Raji (cell line): ENCODE measurements around the gene FOXB1.

Source experiments
- POLR2A ChIP-seq: IDR thresholded peaks from 2 replicates; pipeline ENCODE4 v1.6.1; 2011; ENCODE audit warnings: low read depth, low read length, control low read depth; ENCODE audit not compliant: insufficient read depth

Gene FOXB1

GRCh38 chr15:59995568-59996297, 8.4 kb upstream of the FOXB1 start:
- no peak for TF ChIP-seq POLR2A

- TF ChIP-seq POLR2A: no peak
Measured at GRCh38 chr15:59996298-59997041, 7.6 kb upstream of the FOXB1 start.

GRCh38 chr15:59997070-59997701, 6.9 kb upstream of the FOXB1 start:
- no peak for TF ChIP-seq POLR2A

DNA sequence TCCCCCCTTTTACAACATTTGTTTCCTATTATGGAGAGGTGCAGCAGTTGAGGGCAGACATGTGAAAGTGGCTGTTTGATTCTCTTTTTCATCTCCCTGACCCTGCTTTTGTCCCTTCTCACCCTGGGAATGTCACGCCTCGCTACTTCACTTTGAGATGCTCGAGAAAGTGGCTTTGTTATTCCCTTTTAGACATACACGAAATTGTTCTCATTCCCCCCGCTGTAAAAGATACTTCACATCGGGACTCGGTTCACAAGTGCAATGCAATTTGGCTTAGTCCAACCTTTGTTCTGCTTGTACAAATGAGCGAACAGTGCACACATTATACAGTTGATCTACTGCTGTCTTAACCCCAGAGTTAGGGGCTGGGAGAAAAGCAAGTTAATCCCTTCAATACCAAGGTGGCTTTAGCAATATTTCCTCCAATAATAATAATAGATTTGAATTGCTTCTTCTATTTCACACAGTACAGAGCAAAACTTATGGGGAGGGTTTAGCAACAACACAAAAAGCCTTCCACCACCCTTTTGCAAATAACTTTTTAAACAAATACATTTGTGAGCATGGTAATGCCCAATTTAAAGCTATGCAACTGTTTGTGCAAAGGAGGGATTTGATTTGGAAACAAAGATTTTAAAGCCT, 5.7 kb upstream of the FOXB1 start:
- TF ChIP-seq POLR2A: no peak

GRCh38 chr15:59998950-59999611, 5.0 kb upstream of the FOXB1 start:
- no peak for TF ChIP-seq POLR2A

DNA sequence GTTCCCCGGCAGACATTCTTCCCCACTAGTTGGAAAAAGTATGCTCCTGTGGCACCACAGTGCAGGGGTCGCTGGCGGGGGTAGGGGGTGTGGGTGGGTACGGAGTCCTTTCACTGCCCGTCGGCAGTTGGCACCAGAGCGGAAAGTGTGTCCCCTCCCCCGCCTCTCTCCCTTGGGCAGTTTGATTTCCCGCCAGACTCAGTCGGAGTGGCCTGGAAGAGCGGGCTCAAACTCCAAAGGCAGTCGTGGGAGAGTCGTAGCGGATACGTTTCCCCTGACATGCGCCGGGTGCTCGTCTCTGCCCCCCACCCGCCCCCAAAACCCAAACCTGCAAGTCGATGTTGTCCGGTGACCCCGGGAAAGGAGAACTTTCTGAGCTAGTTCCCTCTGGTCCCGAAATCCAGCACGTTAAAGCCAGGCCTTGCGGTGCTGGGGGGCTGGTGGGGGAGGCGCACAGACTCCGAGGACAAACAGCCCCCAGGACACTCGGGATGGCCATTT, 4.4 kb upstream of the FOXB1 start:
- no peak for TF ChIP-seq POLR2A

DNA sequence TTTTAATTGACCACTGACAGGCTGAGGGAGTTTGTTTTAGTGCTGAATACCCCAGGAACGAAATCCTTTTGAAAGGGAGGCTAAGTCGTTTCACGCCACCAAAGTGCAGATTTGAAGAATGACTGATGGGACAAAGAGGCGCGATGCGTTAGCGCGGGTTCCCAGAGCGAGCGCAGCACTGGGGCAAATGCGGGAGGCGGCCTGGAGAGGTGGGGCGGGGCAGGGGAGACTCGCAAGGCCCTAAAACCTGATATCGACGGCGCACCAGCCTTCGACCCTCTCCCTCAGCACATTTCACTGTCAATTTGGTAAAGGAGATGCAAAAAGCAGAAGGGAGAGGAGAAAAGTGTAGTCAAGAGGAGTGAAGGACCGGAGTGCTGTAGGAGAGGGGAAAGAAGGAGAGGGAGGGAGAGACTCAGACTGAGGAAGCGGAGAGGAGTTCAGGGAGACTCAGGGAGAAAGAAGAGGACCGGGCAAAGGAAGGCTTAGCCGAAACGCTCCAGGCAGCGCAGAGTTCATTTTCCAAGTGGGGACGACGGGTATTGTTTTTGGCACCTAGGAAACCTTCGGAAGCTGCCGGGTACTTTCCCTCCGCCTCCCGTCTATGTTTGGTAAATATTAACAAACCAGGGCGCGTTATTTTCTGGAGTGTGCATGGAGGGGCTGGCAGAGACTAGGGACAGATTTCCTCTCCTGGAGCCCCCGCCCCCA, 3.8 kb upstream of the FOXB1 start:
- TF ChIP-seq POLR2A: no peak

DNA sequence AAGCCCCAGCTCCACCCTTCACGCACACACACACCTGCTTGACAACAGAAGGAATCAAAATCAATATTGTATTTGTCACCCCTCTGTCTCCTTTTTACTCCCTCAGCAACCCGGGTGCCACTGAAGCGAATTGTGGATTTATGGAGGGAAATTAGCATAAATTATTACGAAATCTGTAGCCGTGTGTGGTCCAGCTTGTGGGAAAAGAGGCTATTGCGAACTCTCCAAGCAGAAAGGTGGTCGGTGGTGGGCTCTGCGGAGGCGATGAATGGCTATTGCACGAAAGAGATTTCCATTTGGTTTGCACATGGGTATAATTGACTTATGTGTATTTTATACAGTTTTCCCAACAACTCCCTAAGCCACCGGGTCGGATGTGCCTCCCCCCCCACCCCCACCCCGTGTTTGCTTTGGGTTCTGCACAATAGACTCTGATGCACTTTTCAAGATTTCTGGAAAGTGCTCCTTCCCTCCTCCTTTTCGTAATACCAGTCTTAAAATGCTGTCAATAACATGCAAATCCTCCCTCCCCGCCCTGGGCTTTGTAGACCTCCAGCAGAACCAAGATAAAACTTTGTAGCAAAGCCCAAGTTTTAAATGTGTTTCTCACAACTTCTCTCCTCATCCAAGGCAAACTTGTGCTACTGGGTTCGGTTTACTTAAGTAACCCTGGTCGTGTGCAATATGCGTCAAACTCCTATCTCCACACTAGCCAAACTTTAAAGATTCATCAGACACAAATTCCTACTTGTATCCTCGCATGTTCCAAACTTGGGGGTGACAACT, 3.1 kb upstream of the FOXB1 start:
- TF ChIP-seq POLR2A: no peak

DNA sequence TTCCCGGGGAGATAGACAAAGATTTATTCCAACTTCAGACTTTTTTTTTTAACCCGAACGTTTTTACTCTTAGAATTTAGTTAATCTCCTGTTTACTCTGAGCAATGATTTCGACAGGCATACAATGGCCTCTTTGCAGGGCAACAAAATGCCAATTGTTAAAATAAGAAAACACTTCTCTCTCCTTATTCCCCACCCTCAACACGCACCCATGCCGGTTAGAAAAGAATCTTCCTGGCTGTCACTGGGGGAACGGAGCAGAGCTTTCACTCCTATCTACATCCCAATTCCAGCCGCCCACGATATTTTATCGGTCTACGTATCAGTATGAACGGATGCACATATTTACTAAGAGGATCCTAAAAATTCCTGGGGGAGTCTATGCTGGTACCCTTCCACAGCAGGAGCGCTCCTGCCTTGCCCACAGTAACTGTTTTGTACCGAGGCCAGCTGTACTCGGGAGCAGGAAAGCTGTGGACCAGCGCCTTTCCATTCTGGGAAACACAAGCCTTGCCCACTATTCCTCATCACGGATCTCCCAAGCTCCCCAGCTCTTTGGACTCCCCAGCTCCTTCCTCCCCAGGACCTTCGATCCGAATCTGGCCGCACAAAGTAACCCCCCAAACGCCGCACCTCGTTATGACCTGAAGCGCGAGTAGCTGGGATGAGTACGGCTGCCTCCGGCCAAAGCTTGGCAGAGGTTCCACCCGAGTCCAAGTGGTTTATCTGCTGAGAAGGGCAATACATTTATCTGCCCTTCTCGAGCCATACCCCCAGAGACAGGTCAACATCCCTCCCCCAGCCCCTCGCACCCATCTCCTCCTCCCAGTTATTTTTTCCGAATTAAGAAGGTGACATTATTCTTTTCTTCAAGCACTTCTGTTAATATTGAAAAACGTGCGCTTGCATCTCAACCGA, 2.2 kb upstream of the FOXB1 start:
- no peak for TF ChIP-seq POLR2A

DNA sequence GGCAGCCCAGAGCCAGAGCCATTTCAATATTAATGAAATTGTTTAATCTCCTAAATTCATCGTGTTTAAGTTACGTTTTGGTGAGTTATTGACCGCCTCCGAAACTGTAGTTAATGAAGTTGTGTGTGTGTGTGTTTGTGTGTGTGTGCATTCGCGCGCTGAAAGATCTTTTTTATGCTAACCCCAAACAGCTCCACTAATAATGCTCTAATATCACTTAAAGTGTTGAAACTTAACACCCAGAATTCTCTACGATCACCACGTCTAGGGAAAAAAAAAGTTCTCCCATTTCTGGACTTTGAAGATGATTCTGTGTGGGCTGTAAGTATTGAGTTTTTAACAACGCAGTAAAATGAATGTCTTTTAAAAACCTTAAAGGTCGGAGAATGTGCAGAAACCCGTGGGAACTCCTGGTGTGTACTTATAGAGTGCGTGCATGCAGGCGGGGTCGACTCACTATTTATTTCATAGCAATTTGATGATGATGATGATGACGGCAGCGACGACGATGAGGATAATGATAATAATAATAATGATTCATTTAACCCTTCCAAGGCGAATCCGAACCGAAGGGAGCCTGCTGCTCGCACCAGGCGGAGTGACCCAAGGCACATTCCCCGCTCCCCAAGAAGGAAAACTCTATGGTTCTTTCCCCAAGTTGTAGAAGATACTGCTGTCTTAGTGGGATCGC, 1.4 kb upstream of the FOXB1 start:
- TF ChIP-seq POLR2A: no peak

DNA sequence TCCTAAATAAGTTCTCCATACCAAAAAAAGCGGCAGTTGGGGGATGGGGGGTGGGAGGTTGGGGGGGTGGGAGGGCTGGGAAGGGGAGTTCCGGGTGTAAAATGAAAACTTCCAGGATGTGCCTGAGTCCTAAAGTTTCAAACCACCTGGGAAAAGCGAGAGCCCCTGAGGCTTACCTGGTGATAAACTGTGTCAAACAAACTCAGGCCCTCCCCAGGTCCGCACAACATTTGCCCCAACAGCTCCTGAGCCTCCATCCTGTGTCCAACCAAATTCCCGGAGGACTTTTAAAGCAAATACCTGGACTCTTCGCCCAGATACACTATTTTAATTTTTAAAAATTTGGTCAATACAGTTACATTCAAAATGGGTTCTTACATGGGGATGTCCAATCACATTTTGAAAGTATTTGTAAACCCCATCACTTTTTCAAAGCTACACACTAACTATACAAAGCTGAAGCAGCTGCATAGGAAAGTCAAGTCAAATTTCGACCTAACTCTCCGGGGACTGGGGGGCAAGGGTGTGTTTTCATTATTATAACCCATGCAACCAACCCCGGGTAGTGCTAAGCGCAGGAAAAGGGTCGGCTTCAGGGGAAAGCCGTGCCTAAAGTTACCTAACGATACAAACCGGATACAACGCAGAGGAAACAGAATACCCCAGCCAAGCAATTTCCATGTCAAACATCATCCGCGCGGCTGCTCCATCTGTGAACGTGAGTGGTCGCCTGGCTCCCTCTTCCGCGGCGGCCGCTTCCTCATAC, 685 bp upstream of the FOXB1 start:
- TF ChIP-seq POLR2A: no peak
